GM19452 (cell line): ENCODE measurements around the gene MMP19.
"Not testable (repeated sequence)": the region's sequence is repeated elsewhere in the genome, so short reads cannot be mapped to it uniquely, and the experiment has no call there.

Experiments
- ATAC-seq: cut with Tn5 transposase; IDR thresholded peaks from one replicate; pipeline ENCODE4 v1.9.1; 2021; ENCODE audit not compliant: unreplicated experiment

MMP19 gene, protein sequence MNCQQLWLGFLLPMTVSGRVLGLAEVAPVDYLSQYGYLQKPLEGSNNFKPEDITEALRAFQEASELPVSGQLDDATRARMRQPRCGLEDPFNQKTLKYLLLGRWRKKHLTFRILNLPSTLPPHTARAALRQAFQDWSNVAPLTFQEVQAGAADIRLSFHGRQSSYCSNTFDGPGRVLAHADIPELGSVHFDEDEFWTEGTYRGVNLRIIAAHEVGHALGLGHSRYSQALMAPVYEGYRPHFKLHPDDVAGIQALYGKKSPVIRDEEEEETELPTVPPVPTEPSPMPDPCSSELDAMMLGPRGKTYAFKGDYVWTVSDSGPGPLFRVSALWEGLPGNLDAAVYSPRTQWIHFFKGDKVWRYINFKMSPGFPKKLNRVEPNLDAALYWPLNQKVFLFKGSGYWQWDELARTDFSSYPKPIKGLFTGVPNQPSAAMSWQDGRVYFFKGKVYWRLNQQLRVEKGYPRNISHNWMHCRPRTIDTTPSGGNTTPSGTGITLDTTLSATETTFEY

DNA sequence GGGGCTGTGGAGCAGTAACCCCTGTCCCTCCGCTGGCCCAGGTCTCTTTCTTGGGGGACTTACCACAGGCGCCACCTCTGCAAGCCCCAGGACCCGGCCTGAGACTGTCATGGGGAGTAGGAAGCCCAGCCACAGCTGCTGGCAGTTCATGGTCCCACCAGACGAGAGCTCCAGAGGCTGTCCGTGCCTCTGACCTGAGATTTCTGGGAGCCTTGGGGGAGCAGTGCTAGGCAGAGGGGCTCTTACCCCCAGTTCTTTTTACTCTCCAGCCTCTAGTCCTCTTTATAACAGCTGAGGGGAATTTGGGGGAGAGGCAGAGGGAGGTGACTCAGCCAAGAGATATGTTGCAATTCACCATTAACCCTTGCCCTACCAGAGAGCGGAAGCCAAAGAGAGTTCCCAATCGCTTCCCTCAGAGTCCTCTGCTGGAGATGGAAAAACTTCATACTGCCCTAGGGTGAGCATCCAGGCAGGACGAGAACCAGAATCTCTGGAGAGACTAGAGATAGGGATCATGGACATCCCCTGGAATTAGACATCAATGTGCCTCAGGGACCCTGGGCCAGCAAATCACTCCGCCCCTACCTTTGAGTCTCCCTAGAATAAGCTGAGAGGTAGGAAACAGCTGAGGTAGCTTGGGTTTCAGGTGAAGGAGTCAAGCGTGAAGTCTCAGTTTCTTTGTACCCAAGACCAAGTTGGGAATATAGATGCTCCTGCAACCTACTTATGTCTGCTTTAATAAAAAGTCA, at the start of gene MMP19:
Gene MMP19 (minus strand): TSS at position 256 of the 749 bp plus-strand sequence. CDS start 106 bp downstream, at position 150.
- no peak for ATAC-seq

DNA sequence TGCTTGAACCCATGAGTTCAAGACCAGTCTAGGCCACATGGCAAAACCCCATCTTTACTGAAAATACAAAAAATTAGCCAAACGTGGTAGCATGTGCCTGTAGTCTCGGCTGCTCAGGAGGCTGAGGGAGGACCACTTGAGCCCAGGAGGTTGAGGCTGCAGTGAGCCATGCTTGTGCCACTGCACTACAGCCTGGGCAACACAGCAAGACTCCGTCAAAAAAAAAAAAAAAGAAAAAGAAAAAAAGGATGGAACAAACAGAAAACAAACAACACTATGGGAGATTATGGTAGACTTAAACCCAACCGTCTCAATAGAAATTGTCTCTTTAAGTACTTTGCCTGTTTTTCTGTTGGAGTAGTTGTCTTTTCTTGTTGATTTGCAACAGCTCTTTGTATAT, 48.6 kb upstream of the MMP19 start:
- no peak for ATAC-seq

DNA sequence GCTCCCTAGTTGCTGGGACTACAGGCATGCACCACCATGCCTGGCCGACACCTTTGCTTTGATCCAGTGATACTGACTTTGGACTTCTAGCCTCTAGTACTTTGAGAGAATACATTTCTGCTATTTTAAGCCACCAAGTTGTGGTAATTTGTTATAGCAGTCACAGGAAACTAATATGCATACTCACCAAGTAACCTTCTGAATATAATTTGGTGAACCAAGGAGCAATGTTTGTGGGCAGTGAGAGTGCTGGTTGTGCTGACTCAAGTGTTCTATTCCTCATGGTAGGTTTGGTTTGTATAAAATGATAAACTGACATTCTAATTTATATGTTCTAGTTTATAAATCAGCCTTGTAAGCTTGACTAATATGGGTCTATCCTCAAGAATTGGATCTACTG, 42.4 kb upstream of the MMP19 start:
- ATAC-seq: no peak

DNA sequence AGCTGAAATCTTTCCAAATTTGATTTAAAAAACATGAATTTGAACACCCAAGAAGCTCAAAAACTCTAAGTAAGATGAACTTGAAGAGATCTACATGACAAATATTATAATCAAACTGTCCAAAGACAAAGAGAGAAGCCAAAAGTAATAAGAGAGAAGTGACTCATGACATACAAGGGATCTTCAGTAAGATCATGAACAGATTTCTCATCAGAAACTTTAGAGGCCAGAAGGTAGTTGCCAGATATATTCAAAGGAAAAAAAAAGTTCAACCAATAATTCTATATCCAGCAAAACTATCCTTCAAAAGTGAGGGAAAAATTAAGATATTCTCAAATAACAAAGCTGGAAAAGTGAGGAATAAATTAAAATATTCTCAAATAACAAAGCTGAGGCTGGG, 35.1 kb upstream of the MMP19 start:
- ATAC-seq: no peak

DNA sequence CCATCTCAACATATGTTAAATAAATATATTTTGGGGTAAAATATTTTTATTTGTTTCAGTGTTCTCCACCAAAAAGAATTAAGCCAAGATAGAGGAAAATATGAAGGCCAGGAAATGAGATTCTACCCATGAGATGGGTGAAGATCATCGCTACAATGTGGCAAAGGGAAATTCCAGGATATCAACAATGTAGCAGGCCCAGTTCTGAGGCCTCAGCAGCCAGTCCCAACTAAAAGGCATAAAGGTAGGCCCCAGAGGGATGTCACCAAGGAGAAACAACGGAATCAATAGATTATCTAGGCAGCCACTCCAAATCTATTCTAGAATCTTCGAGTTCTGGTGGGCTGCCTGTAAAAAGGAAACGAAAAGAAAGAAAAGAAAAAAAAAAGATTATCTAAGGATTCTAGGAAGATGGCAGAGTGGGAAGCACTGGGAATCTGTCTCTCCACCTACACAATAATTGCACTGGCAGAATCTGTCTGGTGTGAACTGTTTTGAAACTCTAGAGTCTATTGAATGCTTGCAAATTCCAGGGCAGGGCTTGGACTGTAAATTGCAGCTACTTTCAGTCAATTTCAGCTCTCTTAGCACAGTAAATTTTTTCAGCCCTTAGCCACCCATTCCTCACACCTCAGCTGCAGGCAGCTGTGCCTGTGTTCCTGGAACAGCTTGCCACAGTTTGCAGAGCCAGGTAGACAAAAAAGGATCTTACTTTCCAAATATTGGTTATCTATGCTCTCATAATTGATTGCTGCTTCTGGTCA, 33.1 kb upstream of the MMP19 start:
- ATAC-seq: no peak

DNA sequence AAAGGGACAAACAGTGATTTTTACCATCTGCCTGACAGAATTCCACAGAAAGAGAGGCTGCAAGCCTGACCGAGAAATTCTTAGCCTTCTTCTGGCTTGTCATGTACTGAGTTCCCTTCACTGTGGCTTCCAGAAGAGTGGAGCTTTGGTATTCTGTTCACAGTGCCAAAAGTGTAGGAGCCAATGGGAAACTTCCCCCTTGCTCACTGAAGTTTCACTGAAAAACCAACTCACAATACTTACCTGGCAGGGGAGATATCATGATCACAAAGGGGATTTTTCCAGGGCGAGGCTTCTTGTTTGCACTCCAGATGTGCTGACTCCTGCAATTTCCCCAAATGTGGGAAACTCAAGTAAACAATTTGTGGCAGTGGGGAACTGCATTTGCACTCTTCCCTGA, 31.7 kb upstream of the MMP19 start:
- ATAC-seq: no peak

DNA sequence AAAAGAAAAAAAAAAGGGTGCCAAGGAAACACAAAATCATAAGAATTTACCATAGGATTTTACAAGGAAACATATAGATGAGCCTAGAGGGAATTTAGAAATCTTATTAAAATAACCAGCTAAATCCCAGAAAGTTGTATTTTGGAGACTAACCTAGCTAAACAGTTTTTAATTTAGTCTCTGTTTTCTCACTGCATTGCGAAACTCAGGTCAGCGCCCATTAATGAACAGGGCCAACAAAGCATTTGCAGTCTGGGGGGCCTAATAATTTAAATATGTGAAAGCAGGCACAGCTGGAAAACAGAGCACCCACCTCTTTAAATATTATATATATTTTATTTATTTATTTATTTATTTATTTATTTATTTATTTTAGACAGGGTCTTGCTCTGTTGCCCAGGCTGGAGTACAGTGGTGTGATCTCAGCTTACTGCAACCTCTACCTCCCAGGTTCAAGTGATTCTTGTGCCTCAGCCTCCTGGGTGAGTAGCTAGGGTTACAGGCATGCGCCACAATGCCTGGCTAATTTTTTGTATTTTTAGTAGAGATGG, 23.8 kb upstream of the MMP19 start:
- not testable (repeated sequence) for ATAC-seq

DNA sequence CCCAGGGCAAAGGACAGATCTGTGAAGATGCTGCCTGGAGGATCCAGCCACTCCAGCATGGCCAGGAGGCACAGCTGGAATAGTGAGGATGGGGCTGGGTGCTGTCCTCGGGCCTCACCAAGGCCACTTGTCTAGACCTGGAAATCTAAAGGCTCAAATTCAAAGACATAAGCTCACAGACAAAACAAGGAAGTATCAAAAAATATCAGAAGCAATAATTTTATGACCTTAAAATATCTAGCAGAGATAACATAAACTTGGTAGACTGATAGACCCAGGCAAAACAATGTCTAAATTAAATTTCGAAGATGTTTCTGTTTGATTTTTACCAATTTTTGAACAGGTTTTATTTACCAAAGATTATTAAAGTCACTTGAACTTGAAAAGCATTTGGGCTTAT, 22.6 kb upstream of the MMP19 start:
- ATAC-seq: no peak

DNA sequence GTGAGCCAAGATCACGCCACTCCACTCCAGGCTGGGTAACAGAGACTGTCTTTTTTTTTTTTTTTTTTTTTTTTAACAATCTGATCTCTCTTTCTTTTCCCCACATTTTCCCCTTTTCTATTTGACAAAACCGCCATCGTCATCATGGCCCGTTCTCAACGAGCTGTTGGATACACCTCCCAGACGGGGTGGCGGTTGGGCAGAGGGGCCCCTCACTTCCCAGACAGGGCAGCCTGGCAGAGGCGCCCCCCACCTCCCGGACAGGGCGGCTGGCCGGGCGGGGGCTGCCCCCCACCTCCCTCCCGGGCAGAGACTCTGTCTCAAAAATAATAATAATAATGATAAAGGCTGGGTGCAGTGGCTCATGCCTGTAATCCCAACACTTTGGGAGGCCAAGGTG, 20.2 kb upstream of the MMP19 start:
- not testable (repeated sequence) for ATAC-seq

DNA sequence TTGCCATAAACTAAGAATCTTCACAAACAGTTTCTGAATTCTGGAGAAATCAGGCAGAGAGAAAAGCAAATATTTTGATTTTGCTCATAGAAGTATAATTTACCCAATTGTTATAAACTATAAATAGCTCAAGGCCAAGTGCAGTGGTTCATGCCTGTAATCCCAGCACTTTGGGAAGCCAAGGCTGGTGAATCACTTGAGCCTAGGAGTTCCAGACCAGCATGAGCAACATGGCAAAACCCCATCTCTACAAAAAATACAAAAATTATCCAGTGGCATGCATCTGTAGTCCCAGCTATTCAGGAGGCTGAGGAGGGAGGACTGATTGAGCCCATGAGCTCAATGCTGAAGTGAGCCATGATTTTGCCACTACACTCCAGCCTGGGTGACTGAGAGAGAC, 19.6 kb upstream of the MMP19 start:
- no peak for ATAC-seq

DNA sequence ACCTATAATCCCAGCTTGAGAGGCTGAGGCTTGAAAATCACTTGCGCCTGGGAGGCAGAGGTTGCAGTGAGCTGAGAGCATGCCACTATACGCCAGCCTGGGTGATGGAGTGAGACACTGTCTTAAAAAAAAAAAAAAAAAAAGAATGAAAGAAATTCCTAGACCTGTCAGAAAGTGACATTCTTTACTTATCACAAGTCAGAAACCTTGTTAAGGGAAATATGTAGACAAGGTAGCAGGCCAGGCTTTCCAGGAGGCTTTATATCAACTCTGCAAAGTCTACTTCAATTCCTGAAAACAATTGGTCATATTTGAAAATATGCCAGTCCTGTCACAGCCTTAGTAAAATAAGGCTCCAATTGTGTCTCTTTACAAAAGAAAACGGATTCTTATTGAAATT, 19.1 kb upstream of the MMP19 start:
- no peak for ATAC-seq

DNA sequence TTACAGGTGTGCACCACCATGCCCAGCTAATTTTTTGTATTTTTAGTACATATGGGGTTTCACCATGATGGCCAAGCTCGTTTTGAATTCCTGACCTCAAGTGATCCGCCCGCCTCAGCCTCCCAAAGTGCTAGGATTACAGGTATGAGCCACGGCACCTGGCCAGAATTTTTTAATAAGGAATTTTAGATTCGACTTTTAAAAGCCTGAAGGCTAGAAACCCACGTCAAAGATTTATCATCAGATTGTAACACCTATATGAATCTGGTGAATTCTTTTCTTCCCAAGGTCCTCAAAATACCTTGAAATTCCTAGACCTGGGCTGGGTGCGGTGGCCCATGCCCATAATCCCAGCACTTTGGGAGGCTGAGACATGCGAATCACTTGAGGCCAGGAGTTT, 18.7 kb upstream of the MMP19 start:
- no peak for ATAC-seq

DNA sequence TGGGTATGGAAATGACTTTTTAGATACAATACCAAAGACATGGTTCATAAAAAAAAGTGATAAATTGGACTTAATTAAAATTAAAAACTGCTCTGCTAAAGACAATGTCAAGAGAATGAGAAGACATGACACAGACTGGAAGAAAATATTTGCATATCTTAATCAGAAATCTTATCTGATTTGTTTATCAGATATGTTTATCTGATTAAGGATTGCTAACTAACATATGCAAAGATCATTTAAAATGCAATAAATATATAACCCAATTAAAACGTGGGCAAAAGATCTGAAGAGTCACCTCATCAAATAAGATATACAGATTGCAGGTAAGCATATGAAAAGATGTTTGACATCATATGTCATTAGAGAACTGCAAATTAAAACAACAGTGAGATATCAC, 10.0 kb upstream of the MMP19 start:
- ATAC-seq: no peak

DNA sequence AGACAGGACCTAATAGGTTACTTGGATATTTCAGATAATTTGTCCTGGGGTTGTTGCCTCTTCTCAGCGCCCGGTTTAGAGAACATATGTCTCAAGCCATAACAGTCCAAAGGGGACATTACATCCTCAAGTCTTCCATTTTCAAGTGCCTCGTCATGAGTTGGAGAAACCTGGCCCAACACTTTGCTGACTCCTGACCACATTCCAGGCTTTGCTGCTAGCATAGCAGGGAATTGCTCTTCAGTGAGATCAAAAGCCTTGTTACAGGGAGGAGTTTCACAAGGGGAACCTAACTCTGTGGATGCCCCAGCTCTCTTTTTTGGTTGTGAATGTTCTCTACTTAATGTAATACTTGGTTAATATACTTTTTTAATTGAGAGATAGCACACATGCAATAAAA, 8.2 kb upstream of the MMP19 start:
- no peak for ATAC-seq

DNA sequence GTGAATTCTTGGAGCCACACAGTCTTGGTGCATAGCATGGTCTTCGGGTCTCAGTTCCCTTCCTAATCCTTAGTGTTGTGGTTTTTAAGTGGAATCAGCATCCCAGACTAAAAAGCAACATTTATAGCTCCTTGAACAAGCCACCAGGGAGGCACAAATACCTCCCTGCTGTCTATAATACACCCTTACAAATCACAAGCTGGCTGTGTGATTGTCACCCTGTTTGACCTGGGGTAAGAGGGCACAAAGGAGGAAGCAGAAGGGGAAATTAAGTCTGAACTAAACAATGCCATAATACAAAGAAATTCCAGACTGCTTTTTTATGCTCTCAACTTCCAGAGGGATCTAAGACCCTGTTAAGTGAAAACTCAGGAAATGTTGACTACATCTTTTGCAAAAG, 7.7 kb upstream of the MMP19 start:
- ATAC-seq: no peak

DNA sequence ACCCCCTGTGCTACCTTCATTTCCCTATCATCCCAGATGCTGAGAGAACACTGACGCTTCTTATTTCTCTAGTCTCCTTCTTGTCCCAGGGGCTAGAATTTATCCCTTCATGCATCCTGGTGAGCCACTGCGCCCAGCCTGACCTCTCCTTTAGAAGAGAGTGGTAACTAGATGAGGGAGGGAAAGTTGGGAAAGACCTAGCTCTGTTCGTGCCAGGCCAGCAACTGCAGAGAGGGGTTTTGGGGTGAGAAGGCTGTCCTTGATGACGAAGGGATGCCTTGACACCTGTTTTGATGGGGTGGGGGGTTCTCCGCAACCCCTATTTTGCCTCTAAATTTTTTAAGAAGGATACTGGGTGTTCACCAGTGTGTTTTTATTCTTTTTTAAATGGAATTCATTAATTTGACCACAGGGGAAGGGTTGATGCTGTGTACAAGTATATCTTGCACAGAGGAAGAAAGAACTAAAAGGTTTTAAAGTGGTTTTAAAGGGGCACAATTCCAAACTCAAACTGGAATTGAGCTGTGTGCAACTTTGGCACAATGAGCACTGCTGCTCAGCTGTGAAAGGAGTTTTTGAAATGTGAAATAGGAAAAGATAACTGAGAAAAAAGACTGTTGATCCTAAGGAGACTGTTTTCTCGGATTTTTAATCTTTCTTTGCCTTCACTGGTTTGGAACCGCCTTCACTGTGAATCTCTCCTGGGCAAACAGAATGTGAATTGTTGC, 7.0 kb upstream of the MMP19 start:
- ATAC-seq: no peak

DNA sequence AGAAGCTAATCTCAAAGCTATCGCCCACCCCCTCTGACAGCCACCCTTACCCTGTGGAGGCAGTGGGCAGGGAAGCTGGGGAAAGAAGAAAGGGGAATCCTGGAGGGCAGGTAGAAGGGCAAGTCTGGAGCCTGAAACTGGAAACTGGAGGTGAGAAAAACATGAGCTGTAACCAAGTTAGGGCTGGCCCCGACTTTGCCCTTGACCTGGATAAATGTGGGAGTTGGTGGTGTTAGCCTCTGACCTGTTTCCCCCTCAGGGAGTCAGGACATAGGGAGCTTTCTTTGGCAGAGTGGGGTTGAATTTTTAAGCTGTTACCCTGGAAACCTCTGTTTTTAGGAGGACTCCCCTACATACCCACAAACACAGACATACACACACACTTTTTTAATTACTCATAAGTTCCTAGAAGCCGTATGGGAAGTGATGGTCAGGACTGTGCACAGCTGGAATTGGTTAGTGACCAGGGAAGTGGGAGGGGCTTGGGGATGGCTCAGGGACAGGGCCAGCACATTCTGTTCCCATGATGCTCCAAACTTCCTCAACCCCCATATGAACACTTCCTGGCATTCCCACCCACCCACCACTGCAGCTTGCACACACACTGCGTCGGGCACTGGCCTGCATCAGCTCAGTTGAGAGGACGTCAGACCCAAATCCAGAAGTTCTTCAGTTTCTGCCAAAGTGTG, 5.0 kb upstream of the MMP19 start:
- ATAC-seq: no peak

DNA sequence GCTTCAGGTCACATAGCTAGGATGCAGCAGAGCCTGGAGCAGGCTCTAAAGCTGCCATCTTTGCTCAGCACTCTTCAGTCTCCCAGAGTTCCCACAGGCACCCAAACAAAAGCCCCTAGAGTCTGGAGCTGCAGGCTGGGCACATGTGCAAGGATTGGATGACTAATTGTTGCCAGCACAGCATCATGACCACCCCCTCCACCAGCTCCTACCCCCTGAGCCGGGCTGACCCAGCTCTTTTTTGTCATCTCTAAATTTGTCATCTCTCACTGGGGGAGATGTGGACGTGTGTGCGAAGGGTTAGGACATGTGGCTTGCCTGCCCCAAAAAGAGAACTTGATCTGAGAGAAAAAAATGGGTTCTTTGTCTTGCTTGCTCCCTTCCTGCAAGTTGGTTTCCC, 4.3 kb upstream of the MMP19 start:
- no peak for ATAC-seq

DNA sequence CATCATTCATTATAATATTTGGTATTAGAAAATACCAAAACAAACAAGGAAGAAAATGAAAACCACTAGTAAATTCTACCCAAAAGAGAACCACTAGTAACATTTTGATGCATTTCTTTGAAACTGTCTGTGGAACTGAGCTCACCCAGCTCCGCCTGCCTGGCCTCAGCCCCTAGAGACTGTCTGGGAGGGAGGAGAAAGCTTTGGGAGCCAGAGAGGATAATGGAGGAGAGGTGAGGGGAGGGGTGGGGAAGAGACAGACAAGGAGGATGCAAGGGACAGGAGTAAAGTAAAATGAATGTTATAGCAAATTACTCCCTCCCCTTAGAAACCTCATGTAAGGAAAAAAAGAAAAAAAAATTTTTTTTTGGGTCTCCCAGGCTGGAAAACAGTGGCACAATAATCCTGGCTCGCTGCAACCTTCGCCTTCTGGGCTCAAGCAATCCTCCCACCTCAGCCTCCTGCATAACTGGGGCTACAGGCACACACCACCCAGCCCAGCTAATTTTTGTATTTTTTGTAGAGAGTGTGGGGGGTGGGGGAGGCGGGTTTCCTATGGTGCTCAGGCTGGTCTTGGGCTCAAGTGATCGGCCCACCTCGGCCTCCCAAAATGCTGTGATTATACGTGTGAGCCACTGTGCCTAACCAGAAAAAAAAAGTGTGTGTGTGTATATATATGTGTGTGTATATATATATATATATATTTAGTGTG, 3.2 kb upstream of the MMP19 start:
- ATAC-seq: no peak
